Activated naive CD8-positive, alpha-beta T cell treated with anti-CD3 and anti-CD28 coated beads for 36 hours (primary cell): ENCODE data around the gene PDXDC1. TPM values are rescaled to one million over a fixed set of nuclear protein-coding genes. Genes with fewer than 3 reads are reported as not detected.
"Not testable (repeated sequence)": the region's sequence is repeated elsewhere in the genome, so short reads cannot be mapped to it uniquely, and the experiment has no call there.

Experiments
- DNase-seq: peaks from one replicate; pipeline ENCODE4 v3.0.0; 2021
- H3K27ac Mint-ChIP-seq: one replicate; pipeline ENCODE4 v1.8.0; 2022; ENCODE audit warnings: mild to moderate bottlenecking, moderate library complexity, mixed read lengths
- H3K27me3 Mint-ChIP-seq: one replicate; pipeline ENCODE4 v1.8.0; 2022; ENCODE audit warnings: mild to moderate bottlenecking, mixed read lengths
- H3K36me3 Mint-ChIP-seq: one replicate; pipeline ENCODE4 v1.8.0; 2021; ENCODE audit warnings: mild to moderate bottlenecking, mixed read lengths
- H3K4me1 Mint-ChIP-seq: one replicate; pipeline ENCODE4 v1.8.0; 2021; ENCODE audit warnings: mixed read lengths
- H3K4me3 Mint-ChIP-seq: one replicate; pipeline ENCODE4 v1.8.0; 2022; ENCODE audit warnings: mild to moderate bottlenecking, moderate library complexity, mixed read lengths
- H3K9me3 Mint-ChIP-seq: one replicate; pipeline ENCODE4 v1.8.0; 2022; ENCODE audit warnings: mixed read lengths
- total RNA-seq, 2 experiments: library from RNA; stranded (reverse); gene quantifications; one replicate each; pipeline ENCODE4 v1.2.3, GENCODE V29; 2021

PDXDC1 gene
- total RNA-seq, 2 experiments from 2014 or later, result 53.4 to 58.7 TPM

- H3K4me3 Mint-ChIP-seq, result no peak overlapping the region
- H3K4me1 Mint-ChIP-seq, result no peaks in the 10 kb centered on the region
- DNase-seq, result no peak
- H3K27me3 Mint-ChIP-seq, result peaks cover 12% of the 10 kb centered on the region
- no peak overlapping the region for H3K27ac Mint-ChIP-seq
- no peaks in the 10 kb centered on the region for H3K9me3 Mint-ChIP-seq
- H3K36me3 Mint-ChIP-seq, result no peaks in the 10 kb centered on the region
Observed at GRCh38 chr16:14963281-14964173, 11.3 kb upstream of the PDXDC1 start.

- no peaks in the 10 kb centered on the region for H3K9me3 Mint-ChIP-seq
- DNase-seq, result no peak
- H3K4me1 Mint-ChIP-seq, result no peaks in the 10 kb centered on the region
- no peaks in the 10 kb centered on the region for H3K36me3 Mint-ChIP-seq
- H3K27ac Mint-ChIP-seq, result no peak overlapping the region
- H3K27me3 Mint-ChIP-seq, result peaks cover 12% of the 10 kb centered on the region
- no peak overlapping the region for H3K4me3 Mint-ChIP-seq
Observed at GRCh38 chr16:14965328-14965727, 9.5 kb upstream of the PDXDC1 start.

- H3K36me3 Mint-ChIP-seq, H3K9me3 Mint-ChIP-seq, H3K27ac Mint-ChIP-seq, H3K27me3 Mint-ChIP-seq, H3K4me3 Mint-ChIP-seq, DNase-seq, H3K4me1 Mint-ChIP-seq: not testable (repeated sequence)
Observed at GRCh38 chr16:14969795-14970194, 5.0 kb upstream of the PDXDC1 start.

- not testable (repeated sequence) for H3K27ac Mint-ChIP-seq
Observed at GRCh38 chr16:14971621-14972228, 3.1 kb upstream of the PDXDC1 start.

DNA sequence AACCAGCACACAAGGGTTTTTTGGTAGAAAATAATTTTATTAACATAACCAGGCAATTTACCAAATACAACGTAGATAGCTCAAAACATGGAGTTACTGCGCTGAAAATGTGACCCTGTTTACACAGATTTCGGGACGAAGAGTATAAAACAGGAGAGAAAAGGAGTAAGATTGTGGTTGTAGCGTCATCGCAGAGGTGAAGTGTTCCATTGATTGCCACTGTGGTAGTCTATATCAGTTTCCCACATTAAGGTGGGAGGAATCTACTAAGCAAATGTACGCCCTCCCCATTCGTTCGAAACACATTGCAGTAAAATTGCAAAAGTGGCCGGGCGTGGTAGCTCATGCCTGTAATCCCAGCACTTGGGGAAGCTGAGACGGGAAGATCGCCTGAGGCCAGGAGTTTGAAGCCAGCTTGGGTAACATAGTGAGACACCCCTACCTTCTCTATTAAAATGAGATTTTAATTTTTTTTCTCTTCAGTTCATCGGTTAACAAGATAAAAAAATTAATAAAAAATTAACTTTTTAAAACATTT, 972 bp upstream of the PDXDC1 start:
- not testable (repeated sequence) for DNase-seq, H3K27me3 Mint-ChIP-seq, H3K27ac Mint-ChIP-seq, H3K36me3 Mint-ChIP-seq, H3K9me3 Mint-ChIP-seq
- Mint-ChIP-seq H3K4me3 (peak overlapping the region; percentile 51), H3K4me1 (peaks cover 17% of the 10 kb centered on the region)

More at GRCh38 chr16:14971621-14972228, 3.1 kb upstream of the PDXDC1 start:
- DNase-seq, H3K9me3 Mint-ChIP-seq, H3K36me3 Mint-ChIP-seq, H3K27me3 Mint-ChIP-seq, H3K4me3 Mint-ChIP-seq, H3K4me1 Mint-ChIP-seq: not testable (repeated sequence)

DNA sequence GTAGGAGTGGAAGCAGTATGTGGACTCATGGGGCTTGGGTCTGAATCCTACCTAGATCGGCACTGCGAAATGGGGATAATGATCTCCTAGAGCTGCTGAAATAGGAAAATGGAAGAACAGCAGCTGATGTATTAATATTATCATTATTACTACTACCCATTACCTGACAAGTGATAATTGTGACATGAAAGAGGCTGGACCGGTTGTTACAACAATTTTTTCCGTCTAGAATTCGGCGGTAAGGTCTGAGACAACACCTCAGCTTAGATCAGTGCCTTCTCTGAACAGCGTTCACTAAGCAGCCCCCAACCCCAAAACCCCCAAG, 533 bp upstream of the PDXDC1 start:
- peaks cover 17% of the 10 kb centered on the region for H3K4me1 Mint-ChIP-seq
- H3K27me3 Mint-ChIP-seq, DNase-seq, H3K36me3 Mint-ChIP-seq, H3K9me3 Mint-ChIP-seq: not testable (repeated sequence)
- H3K4me3 Mint-ChIP-seq, result peak overlapping the region; percentile 86
- H3K27ac Mint-ChIP-seq, result peak overlapping the region; percentile 83

DNA sequence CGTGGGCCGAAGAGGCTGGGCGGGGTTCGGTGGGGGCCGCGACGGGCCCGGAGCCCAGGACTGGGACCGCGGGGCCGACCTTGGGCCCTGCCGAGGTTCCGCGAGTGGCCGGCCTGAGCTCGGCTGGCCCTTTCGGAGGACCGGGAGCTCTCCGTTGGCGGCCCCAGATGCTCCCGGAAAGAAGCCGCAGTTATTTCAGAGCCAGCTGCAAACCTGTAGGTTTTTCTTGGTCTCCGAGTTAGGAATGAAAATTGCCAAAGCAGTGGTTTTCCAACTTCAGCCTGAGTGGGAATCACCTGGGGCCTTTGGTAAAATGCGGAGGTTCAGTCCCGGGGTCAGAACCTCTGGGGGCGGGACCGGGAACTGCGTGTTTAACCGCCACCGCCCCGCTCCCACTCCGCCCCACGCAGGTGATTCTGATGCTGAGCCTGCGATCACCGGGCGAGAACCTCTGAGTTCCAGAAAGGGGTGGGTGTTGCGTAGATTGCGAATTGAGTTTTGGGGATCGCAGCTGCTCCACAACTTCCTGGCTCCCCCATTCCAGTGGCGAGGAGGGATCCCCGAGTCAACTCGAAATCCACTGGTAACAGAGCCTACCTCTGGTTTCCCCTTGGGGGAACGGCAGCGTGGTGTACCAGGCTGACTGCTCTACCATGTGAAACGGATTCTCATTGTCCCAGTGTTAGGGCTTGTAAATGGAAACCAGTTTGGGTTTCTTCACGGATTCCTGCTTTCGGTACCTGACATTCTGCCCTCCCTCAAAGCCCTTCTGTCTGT, 780 bp downstream of the PDXDC1 start:
- DNase-seq, result peak; percentile 54
- H3K27me3 Mint-ChIP-seq, H3K36me3 Mint-ChIP-seq, H3K9me3 Mint-ChIP-seq: not testable (repeated sequence)
- H3K4me3 Mint-ChIP-seq, result peak overlapping the region; percentile 86
- peaks cover 17% of the 10 kb centered on the region for H3K4me1 Mint-ChIP-seq
- peak overlapping the region; percentile 63 for H3K27ac Mint-ChIP-seq

- not testable (repeated sequence) for H3K27me3 Mint-ChIP-seq, H3K36me3 Mint-ChIP-seq, DNase-seq, H3K27ac Mint-ChIP-seq, H3K4me3 Mint-ChIP-seq, H3K9me3 Mint-ChIP-seq
- H3K4me1 Mint-ChIP-seq, result peaks cover 24% of the 10 kb centered on the region
Observed at GRCh38 chr16:14976971-14977736, 2.3 kb downstream of the PDXDC1 start.

DNA sequence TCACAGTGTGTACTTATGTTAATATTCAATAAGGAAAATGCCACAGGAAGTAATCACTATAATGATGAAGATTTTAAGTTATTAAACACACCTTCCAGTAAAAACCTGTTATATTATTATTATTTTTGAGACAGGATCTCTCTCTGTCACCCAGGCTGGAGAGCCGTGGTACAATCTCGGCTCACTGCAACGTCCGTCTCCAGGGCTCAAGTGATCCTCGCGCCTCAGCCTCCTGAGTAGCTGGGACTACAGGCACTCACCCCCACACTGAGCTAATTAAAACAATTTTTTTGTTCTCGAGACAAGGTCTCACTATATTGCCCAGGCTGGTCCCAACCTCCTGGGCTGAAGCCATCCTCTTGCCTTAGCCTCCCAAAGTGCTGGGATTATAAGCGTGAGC, 3.5 kb downstream of the PDXDC1 start:
- not testable (repeated sequence) for H3K27me3 Mint-ChIP-seq, H3K9me3 Mint-ChIP-seq, H3K36me3 Mint-ChIP-seq, H3K4me3 Mint-ChIP-seq, DNase-seq, H3K27ac Mint-ChIP-seq
- peaks cover 24% of the 10 kb centered on the region for H3K4me1 Mint-ChIP-seq

- not testable (repeated sequence) for H3K9me3 Mint-ChIP-seq, DNase-seq, H3K36me3 Mint-ChIP-seq, H3K27ac Mint-ChIP-seq, H3K4me3 Mint-ChIP-seq, H3K27me3 Mint-ChIP-seq
- H3K4me1 Mint-ChIP-seq, result peaks cover 22% of the 10 kb centered on the region
Observed at GRCh38 chr16:14978908-14979307, 4.1 kb downstream of the PDXDC1 start.

GRCh38 chr16:14981234-14981633, 6.4 kb downstream of the PDXDC1 start:
- not testable (repeated sequence) for H3K27me3 Mint-ChIP-seq, H3K9me3 Mint-ChIP-seq, H3K4me3 Mint-ChIP-seq, H3K27ac Mint-ChIP-seq, DNase-seq, H3K36me3 Mint-ChIP-seq
- H3K4me1 Mint-ChIP-seq, result peaks cover 23% of the 10 kb centered on the region

DNA sequence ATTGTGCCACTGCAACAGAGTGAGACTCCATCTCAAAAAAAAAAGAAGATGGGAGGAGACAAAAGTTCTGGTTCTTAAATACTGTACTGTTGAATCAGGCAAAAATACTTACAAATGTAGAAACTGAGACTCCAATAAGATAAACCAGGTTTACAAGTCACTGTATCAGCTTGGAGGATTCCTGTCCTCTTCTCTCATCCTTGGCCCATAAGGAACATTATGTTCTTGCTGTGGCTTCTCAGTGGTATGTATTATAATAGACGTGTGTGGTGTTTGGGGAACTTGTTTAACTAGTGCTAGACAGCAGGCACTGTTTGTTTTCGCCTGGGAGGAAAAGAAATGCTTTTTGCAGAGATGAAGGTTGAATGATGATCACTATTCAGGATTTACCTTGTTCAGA, 7.7 kb downstream of the PDXDC1 start:
- peaks cover 16% of the 10 kb centered on the region for H3K4me1 Mint-ChIP-seq
- H3K9me3 Mint-ChIP-seq, H3K27me3 Mint-ChIP-seq, H3K36me3 Mint-ChIP-seq, DNase-seq, H3K27ac Mint-ChIP-seq, H3K4me3 Mint-ChIP-seq: not testable (repeated sequence)

- H3K36me3 Mint-ChIP-seq, result peaks cover 21% of the 10 kb centered on the region
- not testable (repeated sequence) for H3K4me3 Mint-ChIP-seq, DNase-seq, H3K27ac Mint-ChIP-seq, H3K4me1 Mint-ChIP-seq, H3K27me3 Mint-ChIP-seq, H3K9me3 Mint-ChIP-seq
Observed at GRCh38 chr16:14988092-14988491, 13.3 kb downstream of the PDXDC1 start.

DNA sequence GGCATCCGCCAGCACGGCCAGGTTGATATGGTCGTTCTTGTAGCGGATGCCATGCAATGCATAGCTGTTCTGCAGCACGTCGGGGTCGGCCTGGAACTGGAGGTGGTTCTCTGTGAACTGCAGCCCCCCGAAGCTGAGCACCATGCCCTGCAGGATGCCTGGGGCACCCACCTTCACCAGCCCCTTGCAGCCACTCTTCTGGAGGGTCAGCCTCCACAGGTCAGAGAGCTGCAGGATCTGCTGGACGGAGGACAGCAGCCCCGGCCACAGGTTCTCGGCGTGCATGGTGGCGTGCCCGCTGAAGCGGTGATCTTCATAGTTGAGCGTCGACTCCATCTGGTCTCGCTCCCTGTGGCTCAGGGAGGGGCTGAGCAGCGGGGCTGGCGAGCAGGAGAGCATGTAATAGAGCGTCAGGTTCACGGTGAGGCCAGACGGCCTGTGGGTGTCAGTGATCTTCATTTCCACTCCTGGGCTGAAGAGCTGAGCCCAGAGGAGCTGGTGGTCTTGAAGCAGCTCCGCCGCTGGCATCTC, 13.9 kb downstream of the PDXDC1 start:
- H3K27me3 Mint-ChIP-seq, H3K4me1 Mint-ChIP-seq, H3K9me3 Mint-ChIP-seq, H3K27ac Mint-ChIP-seq, DNase-seq, H3K4me3 Mint-ChIP-seq: not testable (repeated sequence)
- peaks cover 26% of the 10 kb centered on the region for H3K36me3 Mint-ChIP-seq
